H9 (cell line): ENCODE results near the gene EPHA2. TPM values are rescaled to one million over a fixed set of nuclear protein-coding genes. Genes with fewer than 3 reads are reported as not detected.

ENCODE experiments used
- DNase-seq: peaks from one replicate; pipeline ENCODE4 v3.0.0-alpha.2; 2017
- H2AFZ ChIP-seq: one replicate; pipeline ENCODE4 v1.6.1; 2013; ENCODE audit warnings: mild to moderate bottlenecking, low read length, control low read depth, moderate library complexity
- H2AK5ac ChIP-seq: 2 replicates; pipeline ENCODE4 v1.6.1; 2013; ENCODE audit warnings: low read length, control low read depth, mixed read lengths; ENCODE audit not compliant: insufficient read length
- H2BK120ac ChIP-seq: one replicate; pipeline ENCODE4 v1.6.1; 2013; ENCODE audit warnings: low read depth, mild to moderate bottlenecking, low read length, control low read depth, inconsistent platforms; ENCODE audit not compliant: poor library complexity, severe bottlenecking
- H2BK12ac ChIP-seq: 2 replicates; pipeline ENCODE4 v1.6.1; 2013; ENCODE audit warnings: low read length, control low read depth, mixed read lengths, low read depth; ENCODE audit not compliant: insufficient read length
- H2BK15ac ChIP-seq: 2 replicates; pipeline ENCODE4 v1.6.1; 2013; ENCODE audit warnings: low read depth, low read length, control low read depth
- H2BK20ac ChIP-seq: one replicate; pipeline ENCODE4 v1.6.1; 2013; ENCODE audit warnings: low read depth, mild to moderate bottlenecking, low read length, control low read depth, inconsistent platforms; ENCODE audit not compliant: poor library complexity, severe bottlenecking
- H2BK5ac ChIP-seq: 2 replicates; pipeline ENCODE4 v1.6.1; 2013; ENCODE audit warnings: low read length, control low read depth, mixed read lengths; ENCODE audit not compliant: insufficient read length
- H3K14ac ChIP-seq: 2 replicates; pipeline ENCODE4 v1.6.1; 2013; ENCODE audit warnings: low read length, control low read depth; ENCODE audit not compliant: insufficient read depth
- H3K18ac ChIP-seq: 2 replicates; pipeline ENCODE4 v1.6.1; 2013; ENCODE audit warnings: low read depth, mild to moderate bottlenecking, mixed read lengths, low read length, control low read depth; ENCODE audit not compliant: insufficient read length
- H3K23ac ChIP-seq: 2 replicates; pipeline ENCODE4 v1.6.1; 2013; ENCODE audit warnings: low read length, control low read depth, mixed read lengths, low read depth; ENCODE audit not compliant: insufficient read length
- H3K23me2 ChIP-seq: 2 replicates; pipeline ENCODE4 v1.6.1; 2013; ENCODE audit warnings: low read depth, mild to moderate bottlenecking, mixed read lengths, low read length, control low read depth; ENCODE audit not compliant: insufficient read length, poor library complexity, severe bottlenecking
- H3K27ac ChIP-seq: 2 replicates; pipeline ENCODE4 v1.5.1; 2013; ENCODE audit warnings: low read length, control low read depth, mixed read lengths, low read depth; ENCODE audit not compliant: insufficient read length
- H3K27me3 ChIP-seq: 2 replicates; pipeline ENCODE4 v1.6.1; 2013; ENCODE audit warnings: low read length, control low read depth, inconsistent platforms; ENCODE audit not compliant: insufficient read depth
- H3K4ac ChIP-seq: 2 replicates; pipeline ENCODE4 v1.6.1; 2013; ENCODE audit warnings: low read depth, mild to moderate bottlenecking, control low read depth, inconsistent platforms, low read length, moderate library complexity
- H3K4me1 ChIP-seq: 2 replicates; pipeline ENCODE4 v1.6.1; 2013; ENCODE audit warnings: low read length, control low read depth, inconsistent platforms; ENCODE audit not compliant: insufficient read depth
- H3K4me2 ChIP-seq: 2 replicates; pipeline ENCODE4 v1.6.1; 2013; ENCODE audit warnings: low read length, control low read depth, mixed read lengths; ENCODE audit not compliant: insufficient read length, insufficient read depth
- H3K56ac ChIP-seq: 2 replicates; pipeline ENCODE4 v1.6.1; 2013; ENCODE audit warnings: low read depth, mild to moderate bottlenecking, mixed read lengths, low read length, control low read depth; ENCODE audit not compliant: insufficient read length
- H3K79me1 ChIP-seq: 2 replicates; pipeline ENCODE4 v1.6.1; 2013; ENCODE audit warnings: low read depth, mild to moderate bottlenecking, moderate library complexity, low read length, control low read depth, inconsistent platforms; ENCODE audit not compliant: insufficient read depth, poor library complexity, severe bottlenecking
- H3K79me2 ChIP-seq: 2 replicates; pipeline ENCODE4 v1.6.1; 2013; ENCODE audit warnings: low read length, control low read depth, inconsistent platforms; ENCODE audit not compliant: insufficient read depth
- H3K9ac ChIP-seq: 2 replicates; pipeline ENCODE4 v1.6.1; 2013; ENCODE audit warnings: low read length, control low read depth, mixed read lengths; ENCODE audit not compliant: insufficient read length; ENCODE audit errors: extremely low read depth
- H3K9me3 ChIP-seq: one replicate; pipeline ENCODE4 v1.6.1; 2013; ENCODE audit warnings: low read depth, low read length, inconsistent platforms; ENCODE audit not compliant: control insufficient read depth
- H3T11ph ChIP-seq: one replicate; pipeline ENCODE4 v1.6.1; 2013; ENCODE audit warnings: mild to moderate bottlenecking, low read length, control low read depth, inconsistent platforms
- H4K20me1 ChIP-seq: one replicate; pipeline ENCODE4 v1.6.1; 2013; ENCODE audit not compliant: control insufficient read depth, insufficient read length, insufficient read depth
- H4K5ac ChIP-seq: 2 replicates; pipeline ENCODE4 v1.6.1; 2013; ENCODE audit warnings: low read depth, mild to moderate bottlenecking, mixed read lengths, low read length, control low read depth; ENCODE audit not compliant: insufficient read length
- H4K8ac ChIP-seq: replicated peaks from 2 replicates; pipeline ENCODE4 v1.6.1; 2013; ENCODE audit warnings: low read length, control low read depth, mixed read lengths, low read depth; ENCODE audit not compliant: insufficient read length
- H4K91ac ChIP-seq: 2 replicates; pipeline ENCODE4 v1.6.1; 2013; ENCODE audit warnings: low read depth, mild to moderate bottlenecking, moderate library complexity, mixed read lengths, low read length, control low read depth; ENCODE audit not compliant: insufficient read length
- H3K27ac Mint-ChIP-seq, 3 experiments: 2 replicates in 2 of 3; 3 replicates in 1 of 3; pipeline ENCODE4 v1.8.0; 2020 to 2021; ENCODE audit warnings: mixed read lengths in 3 of 3, mild to moderate bottlenecking in 1 of 3, moderate library complexity in 1 of 3
- H3K27me3 Mint-ChIP-seq: 2 replicates; pipeline ENCODE4 v1.8.0; 2021; ENCODE audit warnings: low read depth, mild to moderate bottlenecking, moderate library complexity, mixed read lengths
- H3K36me3 Mint-ChIP-seq, 3 experiments: 2 replicates in 2 of 3; 3 replicates in 1 of 3; pipeline ENCODE4 v1.8.0; 2020 to 2021; ENCODE audit warnings: low read depth in 3 of 3, mixed read lengths in 3 of 3; ENCODE audit not compliant: insufficient read depth in 1 of 3
- H3K4me1 Mint-ChIP-seq, 2 experiments: 2 replicates each; pipeline ENCODE4 v1.8.0; 2020; ENCODE audit warnings: mixed read lengths in 2 of 2
- H3K4me3 Mint-ChIP-seq, 2 experiments: 2 replicates in 1 of 2; 3 replicates in 1 of 2; pipeline ENCODE4 v1.8.0; 2020 to 2021; ENCODE audit warnings: mild to moderate bottlenecking in 2 of 2, mixed read lengths in 2 of 2, moderate library complexity in 1 of 2
- H3K9me3 Mint-ChIP-seq, 2 experiments: 2 replicates in 1 of 2; 3 replicates in 1 of 2; pipeline ENCODE4 v1.8.0; 2020; ENCODE audit warnings: mild to moderate bottlenecking in 2 of 2, mixed read lengths in 2 of 2, moderate library complexity in 1 of 2
- WGBS: extraction: QIAGEN DNeasy Blood & Tissue Kit; methylation state at CpG from one replicate; pipeline ENCODE4 v1.1.7; 2013; ENCODE audit warnings: missing lambda C conversion rate, low lambda C conversion rate, mixed read lengths; ENCODE audit not compliant: insufficient read length; ENCODE audit errors: extremely low coverage; 5-methylcytosine and 5-hydroxymethylcytosine counted together
- total RNA-seq: library from RNA; stranded (reverse); gene quantifications from 2 replicates; pipeline ENCODE4 v1.2.1, GENCODE V29; 2021
- TF ChIP-seq, protein P1 (sequence below): fragments of 200-600 bp; sonication (generic); conservative IDR thresholded peaks from 3 replicates; pipeline ENCODE4 v1.8.0; 2021; ENCODE audit warnings: antibody characterized with exemption, mild to moderate bottlenecking

Gene EPHA2
- total RNA-seq, 1 experiment from 2014 or later = 33.1 TPM

DNA sequence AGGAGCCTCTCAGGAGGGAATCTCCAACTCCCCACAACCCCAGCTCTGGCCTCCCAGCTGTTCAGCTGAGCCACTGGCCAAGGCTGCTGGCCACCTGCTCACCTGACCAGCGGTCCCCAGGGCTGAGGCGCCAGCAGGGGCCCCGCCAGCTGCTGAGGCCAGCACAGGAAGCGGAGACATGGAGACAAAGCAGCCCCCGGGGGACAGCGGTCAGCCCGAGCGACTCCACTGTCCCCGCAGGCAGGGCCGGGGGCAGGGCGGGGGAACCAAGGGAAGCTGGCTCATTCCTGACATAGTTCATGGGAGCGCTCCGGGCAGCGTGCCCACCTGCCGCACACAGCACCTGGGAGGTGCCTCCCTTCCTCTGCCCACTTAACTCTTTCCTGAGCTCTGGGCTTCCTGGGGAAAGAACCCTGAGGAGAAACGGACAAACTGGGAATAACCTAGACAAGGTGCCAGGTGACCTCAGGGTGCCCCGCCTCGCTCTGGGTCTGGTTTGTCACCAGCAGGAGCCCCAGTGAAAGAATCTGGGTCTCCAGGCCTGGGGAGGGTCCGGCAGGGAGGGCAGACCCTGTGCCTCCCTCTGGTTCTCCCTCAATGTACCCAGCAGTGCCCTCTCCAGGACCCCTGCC lies 10.7 kb downstream of the EPHA2 start:
- no peak overlapping the region for H2BK5ac ChIP-seq
- no peak overlapping the region for H2BK12ac ChIP-seq
- no peak overlapping the region for H4K5ac ChIP-seq
- peaks cover 15% of the 10 kb centered on the region; the same call in 1 of the 2 replicates for H3K79me2 ChIP-seq
- H4K20me1 ChIP-seq = no peaks in the 10 kb centered on the region
- no peak overlapping the region for H3T11ph ChIP-seq
- H2BK20ac ChIP-seq = no peak overlapping the region
- Mint-ChIP-seq H3K4me1 (peaks cover 53 to 57% of the 10 kb centered on the region in 2 experiments), H3K36me3 (peaks cover 30 to 76% (median 38%) of the 10 kb centered on the region in 3 experiments; a peak in 6 of 7 replicates), H3K9me3 (no peaks in the 10 kb centered on the region), H3K4me3 (peak overlapping the region; percentile 44 to 65; a peak in 2 of 5 replicates), H3K27me3 (no peaks in the 10 kb centered on the region), H3K27ac (peak overlapping the region in 1 of 3 experiments; percentile 97; a peak in 2 of 7 replicates)
- no peak overlapping the region for H3K9ac ChIP-seq
- H3K4me2 ChIP-seq = peak overlapping the region; percentile 46
- no peak overlapping the region for H4K8ac ChIP-seq
- 0 out of 2 replicates have a peak overlapping the region, but pooled peaks have one; percentile 41 for H3K14ac ChIP-seq
- no peak overlapping the region for H2AFZ ChIP-seq
- no peak overlapping the region; the same call in 1 of the 2 replicates for H3K4ac ChIP-seq
- H4K91ac ChIP-seq = peak overlapping the region; percentile 69
- peak; percentile 77 for DNase-seq
- no peak overlapping the region for H2BK15ac ChIP-seq
- H2BK120ac ChIP-seq = no peak overlapping the region
- H2AK5ac ChIP-seq = no peak overlapping the region
- no peaks in the 10 kb centered on the region for H3K27me3 ChIP-seq
- no peak overlapping the region for H3K27ac ChIP-seq
- H3K79me1 ChIP-seq = peaks cover 10% of the 10 kb centered on the region
- no peaks in the 10 kb centered on the region for H3K9me3 ChIP-seq
- peaks cover 8% of the 10 kb centered on the region for H3K23me2 ChIP-seq
- no peak overlapping the region for H3K56ac ChIP-seq
- TF ChIP-seq, protein P1, sequence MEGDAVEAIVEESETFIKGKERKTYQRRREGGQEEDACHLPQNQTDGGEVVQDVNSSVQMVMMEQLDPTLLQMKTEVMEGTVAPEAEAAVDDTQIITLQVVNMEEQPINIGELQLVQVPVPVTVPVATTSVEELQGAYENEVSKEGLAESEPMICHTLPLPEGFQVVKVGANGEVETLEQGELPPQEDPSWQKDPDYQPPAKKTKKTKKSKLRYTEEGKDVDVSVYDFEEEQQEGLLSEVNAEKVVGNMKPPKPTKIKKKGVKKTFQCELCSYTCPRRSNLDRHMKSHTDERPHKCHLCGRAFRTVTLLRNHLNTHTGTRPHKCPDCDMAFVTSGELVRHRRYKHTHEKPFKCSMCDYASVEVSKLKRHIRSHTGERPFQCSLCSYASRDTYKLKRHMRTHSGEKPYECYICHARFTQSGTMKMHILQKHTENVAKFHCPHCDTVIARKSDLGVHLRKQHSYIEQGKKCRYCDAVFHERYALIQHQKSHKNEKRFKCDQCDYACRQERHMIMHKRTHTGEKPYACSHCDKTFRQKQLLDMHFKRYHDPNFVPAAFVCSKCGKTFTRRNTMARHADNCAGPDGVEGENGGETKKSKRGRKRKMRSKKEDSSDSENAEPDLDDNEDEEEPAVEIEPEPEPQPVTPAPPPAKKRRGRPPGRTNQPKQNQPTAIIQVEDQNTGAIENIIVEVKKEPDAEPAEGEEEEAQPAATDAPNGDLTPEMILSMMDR = no peak
- H3K23ac ChIP-seq = no peak overlapping the region
- WGBS = no CpG with 5 or more reads among the region's 19 CpGs
- peak overlapping the region; percentile 66 for H3K18ac ChIP-seq
- peaks cover 15% of the 10 kb centered on the region for H3K4me1 ChIP-seq
